Gastrocnemius medialis (tissue), 4 donors: Measurements from ENCODE around the gene CACNA2D1.

ENCODE experiments used
- CTCF ChIP-seq, 5 experiments: fragments of 450-650 bp in 3 of 5; fragments of 200-600 bp in 2 of 5; sonication (generic) in 2 of 5; IDR thresholded peaks in 4 of 5; conservative IDR thresholded peaks in 1 of 5; 1 replicate in 4 of 5; 2 replicates in 1 of 5; pipeline ENCODE4 v1.5.1; 2016 to 2019; ENCODE audit warnings: antibody characterized with exemption in 5 of 5, mild to moderate bottlenecking in 3 of 5, moderate library complexity in 3 of 5
- POLR2A ChIP-seq, 2 donors: fragments of 450-650 bp; IDR thresholded peaks; one replicate each; pipeline ENCODE4 v1.6.1; 2017; ENCODE audit warnings: antibody characterized with exemption in 2 of 2, mild to moderate bottlenecking in 2 of 2, moderate library complexity in 2 of 2

- TF ChIP-seq CTCF (IDR thresholded peaks at IDR 0.05 in 4 of 5, conservative IDR thresholded peaks at IDR 0.05 in 1 of 5) (no peak), POLR2A (IDR thresholded peaks at IDR 0.05) (no peak)
Observed at GRCh38 chr7:82477733-82478515, 34.3 kb upstream of the CACNA2D1 start.
